Uterus (tissue), 4 donors: Measurements from ENCODE around the gene NSFL1C. TPM values are rescaled to one million over a fixed set of nuclear protein-coding genes. Genes with fewer than 3 reads are reported as not detected.

Source experiments
- DNase-seq, 2 donors: peaks; one replicate each; pipeline ENCODE4 v3.0.0-alpha.2; 2019 to 2020
- H3K27ac ChIP-seq, 2 donors: fragments of 200-600 bp; sonication (generic); 1 replicate in 1 of 2; 2 replicates in 1 of 2; pipeline ENCODE4 v1.5.1; 2016 to 2018
- H3K27me3 ChIP-seq, 2 donors: fragments of 200-600 bp; sonication (generic); one replicate each; pipeline ENCODE4 v1.5.1; 2018 to 2019; ENCODE audit warnings: control low read depth in 1 of 2
- H3K36me3 ChIP-seq, 2 donors: fragments of 200-600 bp; sonication (generic); one replicate each; pipeline ENCODE4 v1.5.1; 2019; ENCODE audit warnings: control low read depth in 1 of 2
- H3K4me1 ChIP-seq, 2 donors: fragments of 200-600 bp; sonication (generic); one replicate each; pipeline ENCODE4 v1.5.1; 2018 to 2019; ENCODE audit warnings: control low read depth in 1 of 2
- H3K4me3 ChIP-seq, 2 donors: fragments of 200-600 bp; sonication (generic); 1 replicate in 1 of 2; 2 replicates in 1 of 2; pipeline ENCODE4 v1.5.1; 2018 to 2019; ENCODE audit warnings: mild to moderate bottlenecking in 1 of 2
- H3K9me3 ChIP-seq, 2 donors: fragments of 200-600 bp; sonication (generic); one replicate each; pipeline ENCODE4 v1.5.1; 2019; ENCODE audit warnings: control low read depth in 1 of 2
- POLR2A ChIP-seq, 2 donors: fragments of 450-650 bp; IDR thresholded peaks; one replicate each; pipeline ENCODE4 v1.6.1; 2016; ENCODE audit warnings: antibody characterized with exemption in 2 of 2, mild to moderate bottlenecking in 1 of 2, moderate library complexity in 1 of 2
- intact Hi-C: fragments of 100-400 bp; cut with DNase I; formaldehyde crosslinking; loops from one replicate; pipeline ENCODE4 v1.15.1; 2023; ENCODE audit warnings: low total_unique reads
- total RNA-seq, 4 donors: library from RNA; depleted of rRNA in 3 of 4; stranded (reverse); fragments of >200 nt in 3 of 4; gene quantifications; one replicate each; pipeline versions ENCODE4 v1.1.0 to v1.2.4, GENCODE V29; 2014 to 2023
- TF ChIP-seq, protein P1 (sequence below), 4 experiments: fragments of 200-600 bp in 2 of 4; fragments of 450-650 bp in 2 of 4; sonication (generic) in 2 of 4; IDR thresholded peaks; one replicate each; pipeline ENCODE4 v1.5.1; 2016 to 2019; ENCODE audit warnings: antibody characterized with exemption in 4 of 4, mild to moderate bottlenecking in 2 of 4, moderate library complexity in 1 of 4
- donor health status: DM: yes; HTN: yes; CAD: no.

The NSFL1C gene
- total RNA-seq, 4 donors from 2014 or later = 18.7 to 67.8 (median 35.8) TPM

DNA sequence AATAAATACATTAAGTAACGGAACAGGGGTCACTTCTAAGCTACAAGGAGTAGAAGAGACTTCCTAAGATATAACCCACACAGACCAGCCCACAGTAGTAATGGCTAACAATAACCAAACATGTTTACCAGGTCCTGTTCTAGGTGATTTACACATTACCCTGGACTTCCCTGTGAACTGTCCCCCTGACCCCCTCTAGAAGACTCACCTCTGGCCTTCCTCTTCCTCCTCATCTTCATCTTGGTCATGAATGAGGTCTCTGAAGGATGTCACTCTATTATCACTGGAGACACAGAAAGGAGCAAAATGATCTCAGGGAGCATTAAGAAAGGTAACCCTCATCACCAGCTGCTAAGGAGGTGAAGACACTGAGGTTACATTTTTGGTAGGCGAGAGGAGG, 8.7 kb downstream of the NSFL1C start:
- H3K9me3 ChIP-seq = no peaks in the 10 kb centered on the region
- TF ChIP-seq, protein P1, sequence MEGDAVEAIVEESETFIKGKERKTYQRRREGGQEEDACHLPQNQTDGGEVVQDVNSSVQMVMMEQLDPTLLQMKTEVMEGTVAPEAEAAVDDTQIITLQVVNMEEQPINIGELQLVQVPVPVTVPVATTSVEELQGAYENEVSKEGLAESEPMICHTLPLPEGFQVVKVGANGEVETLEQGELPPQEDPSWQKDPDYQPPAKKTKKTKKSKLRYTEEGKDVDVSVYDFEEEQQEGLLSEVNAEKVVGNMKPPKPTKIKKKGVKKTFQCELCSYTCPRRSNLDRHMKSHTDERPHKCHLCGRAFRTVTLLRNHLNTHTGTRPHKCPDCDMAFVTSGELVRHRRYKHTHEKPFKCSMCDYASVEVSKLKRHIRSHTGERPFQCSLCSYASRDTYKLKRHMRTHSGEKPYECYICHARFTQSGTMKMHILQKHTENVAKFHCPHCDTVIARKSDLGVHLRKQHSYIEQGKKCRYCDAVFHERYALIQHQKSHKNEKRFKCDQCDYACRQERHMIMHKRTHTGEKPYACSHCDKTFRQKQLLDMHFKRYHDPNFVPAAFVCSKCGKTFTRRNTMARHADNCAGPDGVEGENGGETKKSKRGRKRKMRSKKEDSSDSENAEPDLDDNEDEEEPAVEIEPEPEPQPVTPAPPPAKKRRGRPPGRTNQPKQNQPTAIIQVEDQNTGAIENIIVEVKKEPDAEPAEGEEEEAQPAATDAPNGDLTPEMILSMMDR (IDR thresholded peaks at IDR 0.05) = no peak
- no peak for TF ChIP-seq POLR2A (IDR thresholded peaks at IDR 0.05)
- H3K27ac ChIP-seq = no peak overlapping the region
- DNase-seq = no peak
- no peaks in the 10 kb centered on the region for H3K4me1 ChIP-seq
- H3K27me3 ChIP-seq = no peaks in the 10 kb centered on the region
- H3K36me3 ChIP-seq = no peaks in the 10 kb centered on the region
- H3K4me3 ChIP-seq = no peak overlapping the region
- intact Hi-C loops = no loop called here

DNA sequence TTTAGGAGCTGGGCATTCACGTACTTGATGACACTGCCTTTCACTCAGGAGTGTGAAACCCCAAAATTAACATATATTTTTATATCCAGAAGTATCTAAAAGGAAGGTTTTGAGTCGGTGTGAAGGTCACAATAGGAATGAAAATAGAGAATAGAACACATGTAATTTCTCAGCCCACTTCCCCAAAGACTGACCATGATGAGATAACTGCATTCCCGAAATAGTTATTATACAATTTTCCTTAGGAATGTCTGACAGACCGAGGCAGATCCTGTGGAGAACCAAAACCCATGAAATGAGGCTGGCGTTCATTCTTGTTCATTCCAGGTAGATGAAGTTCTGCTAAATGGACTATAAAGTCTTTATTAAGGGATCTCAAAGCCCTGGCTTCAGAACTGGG, 10.3 kb downstream of the NSFL1C start:
- intact Hi-C loops = no loop called here
- no peaks in the 10 kb centered on the region for H3K4me1 ChIP-seq
- H3K4me3 ChIP-seq = no peak overlapping the region
- H3K27ac ChIP-seq = no peak overlapping the region
- TF ChIP-seq, protein P1 (IDR thresholded peaks at IDR 0.05) = no peak
- TF ChIP-seq POLR2A (IDR thresholded peaks at IDR 0.05) = no peak
- H3K9me3 ChIP-seq = no peaks in the 10 kb centered on the region
- H3K27me3 ChIP-seq = no peaks in the 10 kb centered on the region
- no peaks in the 10 kb centered on the region for H3K36me3 ChIP-seq
- DNase-seq = no peak

GRCh38 chr20:1450926-1451491, 15.6 kb downstream of the NSFL1C start:
- intact Hi-C loops = no loop called here
- H3K4me1 ChIP-seq = no peaks in the 10 kb centered on the region
- TF ChIP-seq POLR2A (IDR thresholded peaks at IDR 0.05) = no peak
- TF ChIP-seq, protein P1 (IDR thresholded peaks at IDR 0.05) = no peak
- H3K27ac ChIP-seq = no peak overlapping the region
- H3K9me3 ChIP-seq = no peaks in the 10 kb centered on the region
- no peaks in the 10 kb centered on the region for H3K36me3 ChIP-seq
- DNase-seq = no peak
- H3K27me3 ChIP-seq = no peaks in the 10 kb centered on the region
- no peak overlapping the region for H3K4me3 ChIP-seq

DNA sequence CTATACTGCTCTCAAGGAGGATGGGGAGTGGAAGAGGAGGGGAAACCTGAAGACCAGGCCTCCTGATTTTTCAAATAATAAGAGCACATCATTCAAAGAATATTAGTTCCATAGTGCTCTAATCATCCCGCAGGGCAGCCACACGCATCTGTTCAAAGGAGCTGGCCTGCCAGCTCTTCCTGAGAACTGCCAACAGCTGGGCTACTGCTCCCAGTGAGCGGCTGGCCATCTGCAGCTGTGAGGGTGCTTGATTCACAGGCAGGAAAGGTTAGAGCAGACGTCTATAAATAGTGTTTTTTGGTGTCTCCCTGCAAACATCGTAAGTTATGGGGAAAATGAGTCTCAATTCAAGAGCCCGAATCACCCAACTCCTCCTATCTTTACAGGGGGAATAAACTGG, 17.3 kb downstream of the NSFL1C start:
- no peak for TF ChIP-seq POLR2A (IDR thresholded peaks at IDR 0.05)
- TF ChIP-seq, protein P1 (IDR thresholded peaks at IDR 0.05) = no peak
- Histone ChIP-seq H3K9me3 (no peaks in the 10 kb centered on the region), H3K4me1 (no peaks in the 10 kb centered on the region), H3K27ac (no peak overlapping the region), H3K4me3 (no peak overlapping the region), H3K27me3 (no peaks in the 10 kb centered on the region), H3K36me3 (no peaks in the 10 kb centered on the region)
- DNase-seq = no peak
- intact Hi-C loops = no loop called here

- no peak for DNase-seq
- H3K36me3 ChIP-seq = no peaks in the 10 kb centered on the region
- TF ChIP-seq POLR2A (IDR thresholded peaks at IDR 0.05) = no peak
- TF ChIP-seq, protein P1 (IDR thresholded peaks at IDR 0.05) = no peak
- H3K27me3 ChIP-seq = no peaks in the 10 kb centered on the region
- no peaks in the 10 kb centered on the region for H3K4me1 ChIP-seq
- H3K4me3 ChIP-seq = no peak overlapping the region
- no peaks in the 10 kb centered on the region for H3K9me3 ChIP-seq
- no peak overlapping the region for H3K27ac ChIP-seq
- intact Hi-C loops = no loop called here
Observed at GRCh38 chr20:1448081-1448620, 18.5 kb downstream of the NSFL1C start.
